OCI-M2 (cell line): ENCODE data around the gene FSD1.
A peak's percentile ranks its signal among the peaks of the same experiment; 100 is the strongest.
"Not testable (repeated sequence)": the region's sequence is repeated elsewhere in the genome, so short reads cannot be mapped to it uniquely, and the experiment has no call there.

Source experiments
- DNase-seq: peaks from one replicate; lab custom pipeline; 2025; ENCODE audit not compliant: unreplicated experiment; lab: John Stamatoyannopoulos, UW

The FSD1 gene

DNA sequence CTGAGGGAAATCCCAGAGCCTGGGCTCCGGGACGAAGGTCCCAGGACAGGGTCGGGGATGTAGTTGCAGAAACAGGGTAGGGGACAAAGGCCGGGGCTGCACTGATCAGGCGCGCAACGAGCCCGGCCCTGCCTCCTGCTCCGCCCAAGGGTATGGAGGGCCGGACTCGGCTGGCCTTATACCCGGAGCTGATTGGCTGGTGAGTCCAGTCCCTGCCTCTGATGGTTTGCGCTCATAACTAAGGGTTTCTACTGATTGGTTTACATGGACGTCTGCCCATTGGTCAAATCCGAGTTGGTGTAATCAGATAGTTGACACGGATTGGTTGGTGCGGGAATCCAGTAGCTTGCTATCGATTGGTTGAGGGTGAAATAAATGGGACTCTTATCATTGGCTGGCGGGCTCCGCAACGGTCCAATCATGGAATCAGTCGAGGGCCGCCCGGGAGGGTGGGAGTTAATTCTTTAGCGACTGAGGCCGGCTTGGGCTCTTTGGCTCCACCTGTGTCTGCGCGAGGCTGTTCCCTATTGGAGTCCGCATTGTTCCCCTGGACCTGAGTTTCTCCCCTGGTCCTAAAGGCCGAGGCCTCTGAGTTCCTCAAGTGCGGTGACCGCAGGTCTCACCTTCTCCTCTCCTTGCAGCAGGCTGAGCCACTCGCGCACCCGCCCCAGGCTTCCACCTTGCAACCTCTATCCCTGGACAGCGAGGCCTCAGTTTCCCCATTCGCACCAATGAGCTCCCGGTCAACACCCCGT lies 38.4 kb downstream of the FSD1 start:
- DNase-seq = peak; percentile 87

DNA sequence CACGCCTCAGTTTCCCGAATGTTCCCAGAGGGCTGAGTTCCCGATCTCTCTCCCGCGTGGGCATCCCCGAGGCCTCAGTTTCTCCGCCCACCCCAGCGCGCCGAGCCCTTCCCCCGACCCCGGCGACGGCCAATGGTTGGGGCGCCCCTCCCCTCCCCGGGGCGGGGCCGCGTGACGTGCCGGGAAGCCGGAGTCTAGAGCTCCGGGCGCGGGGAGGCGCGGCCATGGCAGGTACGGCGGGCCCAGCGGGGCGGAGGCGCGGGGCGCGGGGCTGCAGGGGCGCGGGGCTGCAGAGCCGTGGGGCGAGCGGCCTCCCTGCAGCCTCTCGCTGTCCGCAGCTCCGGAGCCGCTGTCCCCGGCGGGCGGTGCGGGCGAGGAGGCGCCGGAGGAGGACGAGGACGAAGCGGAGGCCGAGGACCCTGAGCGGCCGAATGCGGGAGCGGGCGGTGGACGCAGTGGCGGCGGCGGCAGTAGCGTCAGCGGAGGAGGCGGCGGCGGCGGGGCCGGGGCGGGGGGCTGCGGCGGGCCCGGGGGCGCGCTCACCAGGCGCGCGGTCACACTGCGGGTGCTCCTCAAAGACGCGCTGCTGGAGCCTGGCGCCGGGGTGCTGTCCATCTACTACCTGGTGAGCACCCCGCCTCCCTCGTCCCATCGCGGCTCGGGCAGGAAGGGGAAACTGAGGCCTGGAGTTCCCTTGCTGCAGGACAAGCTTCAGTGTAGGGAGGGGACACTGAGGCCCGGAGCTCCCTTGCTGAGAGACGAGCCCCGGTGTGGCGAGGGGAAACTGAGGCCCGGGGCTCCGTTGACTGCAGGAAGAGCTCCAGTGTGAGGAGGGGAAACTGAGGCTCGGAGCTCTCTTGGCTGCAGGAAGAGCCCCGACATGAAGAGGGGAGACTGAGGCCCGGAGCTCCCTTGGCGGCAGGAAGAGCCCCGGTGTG lies 39.2 kb downstream of the FSD1 start, which contains the start of gene MPND:
Gene MPND, plus strand, starts transcription at position 193 of the 938 bp plus-strand sequence. Its CDS starts 32 bp downstream, at position 225.
- no peak for DNase-seq

GRCh38 chr19:4345342-4346019 lies 41.1 kb downstream of the FSD1 start:
- DNase-seq = no peak

GRCh38 chr19:4346020-4346383 lies 41.6 kb downstream of the FSD1 start:
- no peak for DNase-seq

GRCh38 chr19:4347521-4347920 lies 43.1 kb downstream of the FSD1 start:
- DNase-seq = no peak

DNA sequence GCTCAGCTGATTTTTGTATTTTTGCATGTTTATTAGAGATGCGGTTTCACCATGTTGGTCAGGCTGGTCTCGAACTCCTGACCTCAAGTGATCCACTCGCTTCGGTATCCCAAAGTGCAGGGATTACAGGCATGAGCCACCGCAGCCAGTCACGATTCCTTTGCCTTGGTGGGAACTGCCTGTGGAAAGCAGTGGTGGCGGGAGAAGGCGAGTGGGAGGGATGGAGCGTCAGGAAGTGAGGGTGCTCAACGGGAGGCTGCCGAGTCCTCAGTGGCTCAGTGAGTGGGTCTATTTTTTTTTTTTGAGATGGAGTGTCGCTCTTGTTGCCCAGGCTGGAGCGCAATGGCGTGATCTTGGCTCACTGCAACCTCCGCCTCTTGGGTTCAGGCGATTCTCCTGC lies 44.8 kb downstream of the FSD1 start:
- not testable (repeated sequence) for DNase-seq

GRCh38 chr19:4350111-4350510 lies 45.7 kb downstream of the FSD1 start:
- no peak for DNase-seq

GRCh38 chr19:4350726-4351125 lies 46.3 kb downstream of the FSD1 start:
- no peak for DNase-seq

DNA sequence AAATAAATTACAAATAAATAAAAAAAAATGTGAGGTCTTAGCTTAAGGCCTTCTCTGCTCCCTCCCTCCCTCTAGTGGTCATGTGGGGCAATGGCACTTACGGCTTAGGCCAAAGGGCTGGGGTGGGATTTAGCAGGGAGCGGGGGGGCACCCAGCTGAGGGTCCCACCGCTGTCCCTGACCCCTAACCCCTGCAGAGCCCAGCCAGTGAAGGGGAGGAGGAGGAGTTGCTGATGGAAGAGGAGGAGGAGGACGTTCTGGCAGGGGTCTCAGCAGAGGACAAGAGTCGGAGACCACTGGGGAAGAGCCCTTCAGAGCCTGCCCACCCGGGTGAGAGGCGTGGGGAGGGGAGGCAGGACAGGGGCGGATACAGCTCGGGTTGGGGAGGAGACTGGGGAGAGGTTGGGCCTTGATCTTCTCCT lies 48.3 kb downstream of the FSD1 start:
- DNase-seq = no peak

DNA sequence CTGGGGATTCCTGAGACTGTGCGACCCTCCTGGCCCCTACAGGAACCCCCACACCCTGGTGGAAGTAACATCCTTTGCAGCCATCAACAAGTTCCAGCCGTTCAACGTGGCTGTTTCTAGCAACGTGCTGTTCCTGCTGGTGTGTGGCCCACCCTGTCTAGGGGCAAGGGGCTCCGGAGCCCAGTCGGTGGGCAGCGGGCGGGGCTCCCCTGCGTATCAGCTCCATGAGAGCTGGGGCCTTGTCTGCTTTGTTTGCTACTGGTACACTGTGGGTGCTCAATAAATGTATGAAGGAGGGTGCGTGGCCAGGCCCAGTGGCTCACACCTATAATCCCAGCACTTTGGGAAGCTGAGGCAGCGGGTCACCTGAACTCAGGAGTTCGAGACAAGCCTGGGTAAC lies 49.9 kb downstream of the FSD1 start:
- DNase-seq = no peak

GRCh38 chr19:4354897-4355296 lies 50.5 kb downstream of the FSD1 start:
- DNase-seq = no peak

DNA sequence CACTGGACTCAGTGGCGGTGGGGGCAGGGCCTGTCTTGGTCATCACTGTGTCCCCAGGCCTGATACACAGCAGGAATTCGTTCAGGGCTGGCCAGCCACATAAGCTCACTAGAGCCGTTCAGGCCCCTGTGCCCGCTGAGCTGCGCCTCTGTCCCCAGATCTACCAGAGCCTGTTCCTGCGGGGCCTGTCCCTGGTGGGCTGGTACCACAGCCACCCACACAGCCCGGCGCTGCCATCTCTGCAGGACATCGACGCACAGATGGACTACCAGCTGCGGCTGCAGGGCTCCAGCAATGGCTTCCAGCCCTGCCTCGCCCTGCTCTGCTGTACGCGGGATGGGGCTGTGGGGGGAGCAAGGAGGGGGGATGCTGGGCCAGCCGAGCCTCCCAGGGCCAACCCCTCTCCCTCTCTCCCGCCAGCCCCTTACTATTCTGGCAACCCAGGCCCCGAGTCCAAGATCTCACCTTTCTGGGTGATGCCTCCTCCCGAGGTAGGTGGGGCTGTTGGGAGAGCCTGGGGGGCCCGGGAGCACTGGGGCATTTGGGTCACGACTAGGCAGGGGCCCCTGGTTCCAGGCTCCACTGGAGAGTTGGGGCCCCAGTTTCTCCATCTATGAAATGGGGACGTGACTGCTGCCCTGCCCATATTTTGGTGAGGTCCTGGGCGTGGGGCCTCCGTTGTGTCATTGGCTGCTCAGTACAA lies 52.8 kb downstream of the FSD1 start:
- no peak for DNase-seq

- no peak for DNase-seq
Measured at GRCh38 chr19:4357921-4358326, 53.5 kb downstream of the FSD1 start.

- no peak for DNase-seq
Measured at GRCh38 chr19:4358709-4359626, 54.6 kb downstream of the FSD1 start.

GRCh38 chr19:4359627-4360000 lies 55.2 kb downstream of the FSD1 start:
- no peak for DNase-seq

DNA sequence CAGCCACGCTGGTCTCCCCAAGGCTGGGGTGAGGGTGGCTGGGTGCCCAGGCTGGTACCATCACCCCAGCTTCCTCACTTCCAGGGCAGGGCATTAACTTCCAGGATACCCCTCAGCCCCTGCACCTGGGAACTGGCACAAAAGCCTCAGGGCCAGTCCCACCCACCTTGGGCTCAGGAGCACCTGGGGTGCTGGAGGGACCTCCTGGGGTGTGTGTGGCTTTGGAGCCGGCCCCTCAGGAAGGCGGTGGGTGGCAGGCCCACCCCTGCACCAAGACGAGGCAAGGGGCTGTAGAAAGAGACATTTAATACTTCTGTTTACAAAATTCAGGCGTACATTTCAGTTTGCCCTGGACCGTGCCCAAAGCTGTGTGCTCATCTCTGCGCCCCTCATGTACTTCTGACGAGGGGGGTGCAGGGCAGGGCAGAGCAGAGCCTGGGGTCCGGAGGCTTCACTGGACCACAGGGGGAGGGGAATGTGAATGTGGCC lies 55.7 kb downstream of the FSD1 start:
- no peak for DNase-seq

DNA sequence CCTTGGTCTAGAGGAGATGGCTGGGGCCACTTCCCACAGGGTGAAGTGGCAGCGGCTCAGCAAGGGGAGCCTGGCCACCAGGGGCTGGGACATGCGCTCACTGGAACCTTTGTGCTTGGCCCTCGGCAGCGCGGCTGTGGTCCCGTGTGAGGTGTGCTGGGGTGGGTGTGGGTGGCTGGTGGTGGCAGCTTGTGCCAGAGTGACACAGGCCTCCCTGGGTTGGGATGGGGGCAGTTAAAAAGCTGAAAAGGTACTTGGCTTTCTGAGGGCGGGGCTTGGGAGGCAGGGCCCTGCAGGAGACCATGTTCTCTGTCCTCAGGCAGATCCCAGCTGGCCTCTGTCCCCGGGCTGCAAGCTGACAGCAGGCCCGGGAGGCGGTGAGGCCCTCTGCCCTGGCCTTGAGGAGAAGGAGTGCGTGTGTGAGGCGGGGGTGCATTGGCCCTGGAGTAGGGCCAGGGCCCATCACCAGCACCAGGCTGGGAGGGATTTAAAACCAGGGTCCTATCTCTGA lies 56.3 kb downstream of the FSD1 start:
- no peak for DNase-seq

GRCh38 chr19:4361152-4362046 lies 57.0 kb downstream of the FSD1 start:
- no peak for DNase-seq
